B cell (primary cell): ENCODE data around the gene SMIM41.

Experiments used
- CTCF ChIP-seq: fragments of 200-600 bp; IDR thresholded peaks from one replicate; pipeline ENCODE4 v1.8.0; 2022; ENCODE audit warnings: antibody characterized with exemption, mild to moderate bottlenecking
- EZH2 ChIP-seq: IDR thresholded peaks from 2 replicates; pipeline ENCODE4 v1.6.1; 2012; ENCODE audit warnings: borderline replicate concordance, low read depth, mild to moderate bottlenecking, moderate library complexity, low read length; ENCODE audit not compliant: insufficient read depth, poor library complexity, severe bottlenecking

GRCh38 chr12:52097045-52097666, 17.7 kb downstream of the SMIM41 start:
- TF ChIP-seq EZH2 (no peak), CTCF (no peak)
